IMR-90 (cell line): ENCODE measurements around the gene TSPAN1. TPM values are rescaled to one million over a fixed set of nuclear protein-coding genes. Genes with fewer than 3 reads are reported as not detected.

Experiments
- ATAC-seq: fragments of 200-7000 bp; cut with Tn5 transposase; 2 replicates; pipeline ENCODE4 v1.9.1; 2020; ENCODE audit warnings: low read depth, mild to moderate bottlenecking, moderate library complexity
- BruUV-seq: library from RNA; stranded (reverse); fragments of 400-500 nt; replicated peaks from 2 replicates; lab custom pipeline; 2021; lab: Mats Ljungman, UMichigan
- CTCF ChIA-PET: fragments of 300-600 bp; formaldehyde crosslinking; extraction: SDS; loops from one replicate; lab custom pipeline; 2021; ENCODE audit warnings: antibody characterized with exemption; lab: Yijun Ruan, JAX
- POLR2A ChIA-PET: fragments of 300-600 bp; sonication (Branson Sonifier 250); formaldehyde crosslinking; loops from one replicate; lab custom pipeline; 2022; ENCODE audit warnings: antibody characterized with exemption; ENCODE audit not compliant: unreplicated experiment; lab: Charles Lee
- DNase-seq: peaks from one replicate; pipeline ENCODE4 v3.0.0; 2013
- H2AFZ ChIP-seq: replicated peaks from 2 replicates; pipeline ENCODE3; 2013; ENCODE audit warnings: low read length, mild to moderate bottlenecking; ENCODE audit not compliant: poor library complexity
- H2AK5ac ChIP-seq: 2 replicates; pipeline ENCODE4 v1.6.1; 2013; ENCODE audit warnings: low read depth, low read length, inconsistent platforms
- H2AK9ac ChIP-seq: replicated peaks from 2 replicates; pipeline ENCODE3; 2013; ENCODE audit warnings: mild to moderate bottlenecking, low read depth, low read length, moderate library complexity; ENCODE audit not compliant: poor library complexity
- H2BK120ac ChIP-seq: 2 replicates; pipeline ENCODE4 v1.6.1; 2013; ENCODE audit warnings: low read depth, low read length, inconsistent platforms
- H2BK15ac ChIP-seq: 3 replicates; pipeline ENCODE4 v1.6.1; 2013; ENCODE audit warnings: low read depth, low read length, inconsistent platforms
- H2BK20ac ChIP-seq: 2 replicates; pipeline ENCODE4 v1.6.1; 2013; ENCODE audit warnings: low read depth, mild to moderate bottlenecking, inconsistent platforms, low read length, moderate library complexity
- H2BK5ac ChIP-seq: 2 replicates; pipeline ENCODE4 v1.6.1; 2013; ENCODE audit warnings: mild to moderate bottlenecking, low read depth, low read length, inconsistent platforms; ENCODE audit not compliant: poor library complexity, severe bottlenecking
- H3K14ac ChIP-seq: replicated peaks from 2 replicates; pipeline ENCODE4 v1.6.1; 2013; ENCODE audit warnings: low read depth, low read length, inconsistent platforms
- H3K18ac ChIP-seq: 2 replicates; pipeline ENCODE4 v1.6.1; 2013; ENCODE audit warnings: low read depth, low read length, control low read depth
- H3K23ac ChIP-seq: 2 replicates; pipeline ENCODE4 v1.6.1; 2013; ENCODE audit warnings: low read depth, low read length, inconsistent platforms
- H3K27ac ChIP-seq: 2 replicates; pipeline ENCODE4 v1.5.1; 2013; ENCODE audit warnings: mild to moderate bottlenecking, control low read depth, low read length; ENCODE audit not compliant: insufficient read depth
- H3K27me3 ChIP-seq: 2 replicates; pipeline ENCODE4 v1.6.1; 2013; ENCODE audit warnings: low read length; ENCODE audit not compliant: control insufficient read depth, insufficient read depth
- H3K36me3 ChIP-seq: 2 replicates; pipeline ENCODE4 v1.6.1; 2013; ENCODE audit warnings: low read length, mixed read lengths; ENCODE audit not compliant: control insufficient read depth, insufficient read depth
- H3K4ac ChIP-seq: 2 replicates; pipeline ENCODE4 v1.6.1; 2013; ENCODE audit warnings: low read depth, low read length, inconsistent platforms
- H3K4me1 ChIP-seq: 2 replicates; pipeline ENCODE4 v1.6.1; 2013; ENCODE audit warnings: low read length, mixed read lengths; ENCODE audit not compliant: control insufficient read depth, insufficient read depth
- H3K4me2 ChIP-seq: 2 replicates; pipeline ENCODE4 v1.6.1; 2013; ENCODE audit warnings: low read depth, mild to moderate bottlenecking, control low read depth, low read length, moderate library complexity
- H3K4me3 ChIP-seq: 2 replicates; pipeline ENCODE4 v1.5.1; 2013; ENCODE audit warnings: low read depth, mild to moderate bottlenecking, control low read depth, low read length, moderate library complexity; ENCODE audit not compliant: insufficient read depth
- H3K56ac ChIP-seq: 2 replicates; pipeline ENCODE4 v1.6.1; 2013; ENCODE audit warnings: low read length, inconsistent platforms; ENCODE audit not compliant: insufficient read depth; ENCODE audit errors: extremely low read depth
- H3K79me1 ChIP-seq, 2 experiments: 2 replicates each; pipeline ENCODE4 v1.6.1; 2013; ENCODE audit warnings: low read length in 2 of 2, inconsistent platforms in 1 of 2, low read depth in 1 of 2
- H3K9ac ChIP-seq: 2 replicates; pipeline ENCODE4 v1.6.1; 2013; ENCODE audit warnings: low read depth, low read length, control low read depth
- H3K9me1 ChIP-seq: 2 replicates; pipeline ENCODE4 v1.6.1; 2013; ENCODE audit warnings: low read length, inconsistent platforms; ENCODE audit not compliant: insufficient read depth
- H3K9me3 ChIP-seq: 2 replicates; pipeline ENCODE4 v1.6.1; 2013; ENCODE audit warnings: low read length; ENCODE audit not compliant: control insufficient read depth, insufficient read depth
- H4K20me1 ChIP-seq: 2 replicates; pipeline ENCODE4 v1.6.1; 2013; ENCODE audit warnings: low read length, inconsistent platforms; ENCODE audit not compliant: insufficient read depth
- H4K5ac ChIP-seq: 2 replicates; pipeline ENCODE4 v1.6.1; 2013; ENCODE audit warnings: mild to moderate bottlenecking, low read depth, low read length, control low read depth
- H4K8ac ChIP-seq, 2 experiments: 2 replicates each; pipeline ENCODE4 v1.6.1; 2013; ENCODE audit warnings: low read depth in 2 of 2, low read length in 2 of 2, control low read depth in 1 of 2, inconsistent platforms in 1 of 2
- H4K91ac ChIP-seq: 2 replicates; pipeline ENCODE4 v1.6.1; 2013; ENCODE audit warnings: low read depth, low read length, inconsistent platforms; ENCODE audit not compliant: insufficient read depth
- CEBPB ChIP-seq: IDR thresholded peaks from 2 replicates; pipeline ENCODE4 v1.6.1; 2012; ENCODE audit warnings: low read depth, low read length, improper control_type of control experiment
- CHD1 ChIP-seq: IDR thresholded peaks from 2 replicates; pipeline ENCODE4 v1.6.1; 2012; ENCODE audit warnings: low read depth, low read length, improper control_type of control experiment
- ELK1 ChIP-seq: fragments of 150-350 bp; IDR thresholded peaks from 2 replicates; pipeline ENCODE4 v1.6.1; 2016; ENCODE audit warnings: low read depth, mild to moderate bottlenecking, low read length, moderate library complexity, borderline replicate concordance
- FOS ChIP-seq: fragments of 150-350 bp; IDR thresholded peaks from 2 replicates; pipeline ENCODE4 v1.6.1; 2016; ENCODE audit warnings: low read depth, low read length
- MAFK ChIP-seq: IDR thresholded peaks from 2 replicates; pipeline ENCODE4 v1.6.1; 2012; ENCODE audit warnings: low read depth, low read length, improper control_type of control experiment
- MAZ ChIP-seq: IDR thresholded peaks from 2 replicates; pipeline ENCODE4 v1.6.1; 2012; ENCODE audit warnings: low read depth, mild to moderate bottlenecking, low read length, improper control_type of control experiment, moderate library complexity, borderline replicate concordance
- MXI1 ChIP-seq: IDR thresholded peaks from 2 replicates; pipeline ENCODE4 v1.6.1; 2012; ENCODE audit warnings: low read depth, mild to moderate bottlenecking, low read length, moderate library complexity, borderline replicate concordance
- NFE2L2 ChIP-seq: fragments of 150-350 bp; IDR thresholded peaks from 2 replicates; pipeline ENCODE4 v1.6.1; 2016; ENCODE audit warnings: low read depth, mild to moderate bottlenecking, low read length
- POLR2A ChIP-seq: IDR thresholded peaks from 2 replicates; pipeline ENCODE4 v1.6.1; 2012; ENCODE audit warnings: mild to moderate bottlenecking, low read depth, low read length
- RAD21 ChIP-seq: IDR thresholded peaks from 2 replicates; pipeline ENCODE4 v1.6.1; 2012; ENCODE audit warnings: low read length, improper control_type of control experiment
- SMC3 ChIP-seq: fragments of 150-350 bp; IDR thresholded peaks from 2 replicates; pipeline ENCODE4 v1.6.1; 2016; ENCODE audit warnings: low read depth, mild to moderate bottlenecking, antibody characterized with exemption, low read length, moderate library complexity
- USF2 ChIP-seq: fragments of 150-350 bp; IDR thresholded peaks from 2 replicates; pipeline ENCODE4 v1.6.1; 2017; ENCODE audit warnings: mild to moderate bottlenecking, antibody characterized with exemption, low read length, low read depth
- WGBS, 2 experiments: methylation state at CpG; one replicate each; pipeline versions ENCODE4 v1.1.5 to v1.1.7; 2013; ENCODE audit warnings: missing lambda C conversion rate in 2 of 2; ENCODE audit not compliant: insufficient read length in 1 of 2; ENCODE audit errors: extremely low coverage in 2 of 2; 5-methylcytosine and 5-hydroxymethylcytosine counted together
- dilution Hi-C: fragments of 300-500 bp; cut with HindIII; formaldehyde crosslinking; loops from one replicate; pipeline ENCODE4 v1.14.3; 2018; ENCODE audit warnings: low sequenced_read_pairs; ENCODE audit not compliant: unreplicated experiment
- in situ Hi-C: fragments of 300-500 bp; cut with MboI; formaldehyde crosslinking; loops from 3 replicates; pipeline ENCODE4 v1.14.3; 2019; ENCODE audit warnings: low sequenced_read_pairs, inconsistent platforms, mixed read lengths
- intact Hi-C: fragments of 100-400 bp; cut with micrococcal nuclease; formaldehyde crosslinking; loops from 2 replicates; pipeline ENCODE4 v1.10.0; 2022
- polyA plus RNA-seq, 3 experiments: library from polyadenylated mRNA; depleted of rRNA; stranded (reverse); fragments of >200 nt; gene quantifications; 2 replicates each; pipeline ENCODE4 v1.2.3, GENCODE V29; 2012; ENCODE audit warnings: low replicate concordance in 1 of 3
- total RNA-seq: library from RNA; depleted of rRNA; stranded (reverse); fragments of >200 nt; gene quantifications from 2 replicates; pipeline ENCODE4 v1.2.3, GENCODE V29; 2012

TSPAN1 gene
- total and polyA plus RNA-seq, 2 of the 4 experiments (the other 2 are of a cell fraction), result 0.18 to 0.82 TPM

- CTCF ChIA-PET, result no interaction called here
- Histone ChIP-seq H3K56ac (no peak overlapping the region), H3K79me1 (no peaks in the 10 kb centered on the region), H4K91ac (no peak overlapping the region), H3K18ac (no peak overlapping the region), H3K4ac (no peak overlapping the region), H2AK9ac (no peak overlapping the region), H3K4me2 (no peak overlapping the region), H3K9me1 (no peaks in the 10 kb centered on the region), H3K9ac (no peak overlapping the region), H2AK5ac (no peak overlapping the region), H4K20me1 (no peaks in the 10 kb centered on the region), H2AFZ (no peak overlapping the region), H3K9me3 (no peaks in the 10 kb centered on the region), H2BK15ac (no peak overlapping the region), H4K8ac (no peak overlapping the region), H3K36me3 (no peaks in the 10 kb centered on the region), H3K27ac (no peak overlapping the region), H3K4me1 (no peaks in the 10 kb centered on the region; the same call in 1 of the 2 replicates), H3K4me3 (no peak overlapping the region), H2BK20ac (no peak overlapping the region), H3K27me3 (peaks cover 2% of the 10 kb centered on the region), H3K23ac (no peak overlapping the region), H2BK5ac (no peak overlapping the region), H3K14ac (no peak overlapping the region), H2BK120ac (no peak overlapping the region), H4K5ac (no peak overlapping the region)
- intact Hi-C loops (no loop called here), in situ Hi-C loops (no loop called here), dilution Hi-C loops (no loop called here)
- DNase-seq, result no peak
- no peak for ATAC-seq
- TF ChIP-seq MXI1 (no peak), RAD21 (no peak), MAFK (no peak), USF2 (no peak), NFE2L2 (no peak), FOS (no peak), ELK1 (no peak), POLR2A (no peak), SMC3 (no peak), CHD1 (no peak), CEBPB (no peak), MAZ (no peak)
- POLR2A ChIA-PET, result no interaction called here
- no TSS peak for BruUV-seq
- no CpG with 5 or more reads among the region's 2 CpGs for WGBS, 2 experiments
Observed at GRCh38 chr1:46148318-46148717, 26.6 kb upstream of the TSPAN1 start.
